Gastroesophageal sphincter (tissue), 4 donors: ENCODE measurements around the gene VPS37C. TPM values are rescaled to one million over a fixed set of nuclear protein-coding genes. Genes with fewer than 3 reads are reported as not detected.

Source experiments
- ATAC-seq: fragments of 150-250 bp; one replicate; pipeline ENCODE4 v1.9.1; 2016; ENCODE audit warnings: mild to moderate bottlenecking, moderate library complexity
- H3K27ac ChIP-seq, 4 donors: fragments of 200-600 bp; sonication (generic) in 3 of 4; 1 replicate in 3 of 4; 2 replicates in 1 of 4; pipeline ENCODE4 v1.5.1; 2016 to 2019
- H3K27me3 ChIP-seq: fragments of 200-600 bp; sonication (generic); one replicate; pipeline ENCODE4 v1.5.1; 2019
- H3K36me3 ChIP-seq, 2 donors: fragments of 200-600 bp; sonication (generic); one replicate each; pipeline ENCODE4 v1.5.1; 2019; ENCODE audit warnings: control low read depth in 1 of 2
- H3K4me1 ChIP-seq, 3 donors: fragments of 200-600 bp; sonication (generic); 1 replicate in 2 of 3; 2 replicates in 1 of 3; pipeline ENCODE4 v1.5.1; 2016 to 2019; ENCODE audit warnings: control low read depth in 2 of 3
- H3K4me3 ChIP-seq, 2 donors: fragments of 200-600 bp; sonication (generic); one replicate each; pipeline ENCODE4 v1.5.1; 2019; ENCODE audit warnings: mild to moderate bottlenecking in 1 of 2, moderate library complexity in 1 of 2
- H3K9me3 ChIP-seq, 3 donors: fragments of 200-600 bp; sonication (generic); one replicate each; pipeline ENCODE4 v1.5.1; 2017 to 2019; ENCODE audit warnings: control low read depth in 2 of 3
- CTCF ChIP-seq, 4 experiments: fragments of 200-600 bp in 2 of 4; fragments of 450-650 bp in 2 of 4; sonication (generic) in 1 of 4; IDR thresholded peaks; one replicate each; pipeline ENCODE4 v1.5.1; 2017 to 2019; ENCODE audit warnings: antibody characterized with exemption in 4 of 4, mild to moderate bottlenecking in 2 of 4, moderate library complexity in 2 of 4
- EP300 ChIP-seq: sonication (generic); formaldehyde crosslinking; IDR thresholded peaks from one replicate; pipeline ENCODE4 v1.6.1; 2017; ENCODE audit warnings: antibody characterized with exemption, mild to moderate bottlenecking
- POLR2A ChIP-seq, 2 donors: fragments of 450-650 bp; IDR thresholded peaks; one replicate each; pipeline ENCODE4 v1.6.1; 2017; ENCODE audit warnings: antibody characterized with exemption in 2 of 2, mild to moderate bottlenecking in 2 of 2, moderate library complexity in 1 of 2
- POLR2AphosphoS5 ChIP-seq: sonication (generic); formaldehyde crosslinking; IDR thresholded peaks from one replicate; pipeline ENCODE4 v1.6.1; 2017; ENCODE audit warnings: antibody characterized with exemption
- WGBS, 2 donors: methylation state at CpG; one replicate each; pipeline ENCODE4 v1.1.5; 2018; ENCODE audit warnings: low coverage in 1 of 2; 5-methylcytosine and 5-hydroxymethylcytosine counted together
- total RNA-seq, 4 donors: library from RNA; depleted of rRNA; stranded (reverse); fragments of >200 nt; gene quantifications; one replicate each; pipeline ENCODE4 v1.1.0, GENCODE V29; 2016

Gene VPS37C
- total RNA-seq, 4 donors from 2014 or later, result 19.1 to 41.9 (median 25.5) TPM

- H3K4me3 ChIP-seq, result no peak overlapping the region
- no peak overlapping the region for H3K27ac ChIP-seq
- WGBS, 2 donors, result 93% methylated on average over 3 of the region's 11 CpGs; no CpG with 5 or more reads in 1 of the 2 donors
- no peaks in the 10 kb centered on the region for H3K9me3 ChIP-seq
- no peaks in the 10 kb centered on the region for H3K27me3 ChIP-seq
- no peaks in the 10 kb centered on the region for H3K4me1 ChIP-seq
- TF ChIP-seq CTCF (IDR thresholded peaks at IDR 0.05), result no peak
- H3K36me3 ChIP-seq, result no peaks in the 10 kb centered on the region
- ATAC-seq, result no peak
Measured at GRCh38 chr11:61080986-61081590, 80.1 kb downstream of the VPS37C start.

- ATAC-seq, result no peak
- Histone ChIP-seq H3K9me3 (no peaks in the 10 kb centered on the region), H3K27me3 (no peaks in the 10 kb centered on the region), H3K36me3 (no peaks in the 10 kb centered on the region), H3K4me3 (no peak overlapping the region), H3K4me1 (no peaks in the 10 kb centered on the region), H3K27ac (no peak overlapping the region)
- WGBS, 2 donors, result 88 to 97% methylated on average over 5 to 8 of the region's 8 CpGs
- no peak for TF ChIP-seq EP300
- no peak for TF ChIP-seq POLR2AphosphoS5
- no peak for TF ChIP-seq CTCF (IDR thresholded peaks at IDR 0.05)
- TF ChIP-seq POLR2A (IDR thresholded peaks at IDR 0.05), result no peak
Measured at GRCh38 chr11:61080526-61080925, 80.7 kb downstream of the VPS37C start.

Other genes starting within 250 kb of the VPS37C start
- 100 to 1,000 TPM; 107 to 132 (median 120) TPM for gene TMEM109, start 247.3 kb downstream of the VPS37C start, total RNA-seq
- gene TMEM132A, start 237.0 kb downstream of the VPS37C start, total RNA-seq, result 1 to 10 TPM; 3.2 to 8.9 (median 6.5) TPM
- gene SLC15A3, start 209.2 kb downstream of the VPS37C start, total RNA-seq, result 10 to 100 TPM; 16.7 to 48.4 (median 19.5) TPM
- 1 to 10 TPM in 1 of 4 donors, under 1 TPM in 2, not detected in 1; 0.15 to 2.7 (median 0.35) TPM for gene CD6, start 189.7 kb downstream of the VPS37C start, total RNA-seq
- gene CD5, start 58.9 kb downstream of the VPS37C start, total RNA-seq, result under 1 TPM; 0.31 to 0.62 (median 0.44) TPM
- gene PGA3, start 42.1 kb upstream of the VPS37C start, total RNA-seq, result under 1 TPM in 1 of 4 donors, not detected in 3; 0.81 TPM
- gene PGA4, start 60.9 kb upstream of the VPS37C start, total RNA-seq, result 1 to 10 TPM in 2 of 4 donors, not detected in 2; 1.2 to 8.8 TPM
- under 1 TPM in 1 of 4 donors, not detected in 3; 0.54 TPM for gene PGA5, start 79.7 kb upstream of the VPS37C start, total RNA-seq
- 1 to 10 TPM in 1 of 4 donors, under 1 TPM in 2, not detected in 1; 0.78 to 1.0 (median 0.94) TPM for gene VWCE, start 133.9 kb upstream of the VPS37C start, total RNA-seq
- 100 to 1,000 TPM; 139 to 159 (median 140) TPM for gene DDB1, start 171.7 kb upstream of the VPS37C start, total RNA-seq
- 10 to 100 TPM in 3 of 4 donors, 1 to 10 TPM in 1; 9.4 to 15.1 (median 13.4) TPM for gene TKFC, start 171.8 kb upstream of the VPS37C start, total RNA-seq
- gene CYB561A3, start 200.5 kb upstream of the VPS37C start, total RNA-seq, result 10 to 100 TPM; 23.3 to 44.0 (median 33.4) TPM
- gene TMEM138, start 200.9 kb upstream of the VPS37C start, total RNA-seq, result 10 to 100 TPM; 18.3 to 37.0 (median 21.7) TPM
- 1 to 10 TPM; 8.9 to 9.4 (median 9.0) TPM for gene TMEM216, start 231.2 kb upstream of the VPS37C start, total RNA-seq